ENCODE results near the gene SLC10A6.
"Not testable (repeated sequence)": the region's sequence is repeated elsewhere in the genome, so short reads cannot be mapped to it uniquely, and the experiment has no call there.

The SLC10A6 gene, protein sequence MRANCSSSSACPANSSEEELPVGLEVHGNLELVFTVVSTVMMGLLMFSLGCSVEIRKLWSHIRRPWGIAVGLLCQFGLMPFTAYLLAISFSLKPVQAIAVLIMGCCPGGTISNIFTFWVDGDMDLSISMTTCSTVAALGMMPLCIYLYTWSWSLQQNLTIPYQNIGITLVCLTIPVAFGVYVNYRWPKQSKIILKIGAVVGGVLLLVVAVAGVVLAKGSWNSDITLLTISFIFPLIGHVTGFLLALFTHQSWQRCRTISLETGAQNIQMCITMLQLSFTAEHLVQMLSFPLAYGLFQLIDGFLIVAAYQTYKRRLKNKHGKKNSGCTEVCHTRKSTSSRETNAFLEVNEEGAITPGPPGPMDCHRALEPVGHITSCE

DNA sequence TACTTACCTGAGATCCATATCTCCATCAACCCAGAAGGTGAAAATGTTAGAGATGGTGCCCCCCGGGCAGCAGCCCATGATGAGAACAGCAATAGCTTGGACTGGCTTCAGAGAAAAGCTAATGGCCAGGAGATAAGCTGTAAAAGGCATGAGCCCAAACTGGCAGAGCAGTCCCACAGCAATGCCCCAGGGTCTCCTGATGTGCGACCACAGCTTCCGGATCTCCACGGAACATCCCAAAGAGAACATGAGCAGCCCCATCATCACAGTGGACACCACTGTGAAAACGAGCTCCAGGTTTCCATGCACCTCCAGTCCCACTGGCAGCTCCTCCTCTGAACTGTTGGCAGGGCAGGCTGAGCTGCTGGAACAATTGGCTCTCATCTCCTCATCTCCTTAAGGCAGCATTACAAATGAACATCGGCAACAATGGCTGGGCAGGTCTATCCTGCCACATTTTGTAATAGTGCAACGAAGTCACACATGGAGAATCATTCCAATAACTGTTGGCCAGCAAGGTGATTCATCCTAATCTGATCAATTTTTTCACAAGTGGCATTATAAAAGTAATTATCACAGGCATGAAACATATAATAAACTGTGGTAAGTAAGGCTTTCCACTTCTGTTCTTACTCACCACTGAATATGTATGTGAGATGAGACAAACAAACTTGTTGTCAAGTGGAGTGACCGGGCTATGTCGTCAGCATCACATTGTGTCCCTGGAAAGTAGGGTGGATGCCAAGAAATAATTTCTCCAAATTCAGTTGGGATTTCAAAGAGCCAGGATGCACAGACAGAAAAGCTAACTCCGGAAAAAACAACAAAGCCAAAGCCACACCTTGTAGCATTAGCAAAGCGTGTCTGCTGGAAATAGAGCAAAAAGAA, at the start of gene SLC10A6:
Gene SLC10A6, minus strand, starts transcription at position 653 of the 888 bp plus-strand sequence. Its CDS starts 269 bp downstream, at position 384.
- peak; percentile 51 for DNase-seq (ENCODE audit: low read depth, low spot score)

DNA sequence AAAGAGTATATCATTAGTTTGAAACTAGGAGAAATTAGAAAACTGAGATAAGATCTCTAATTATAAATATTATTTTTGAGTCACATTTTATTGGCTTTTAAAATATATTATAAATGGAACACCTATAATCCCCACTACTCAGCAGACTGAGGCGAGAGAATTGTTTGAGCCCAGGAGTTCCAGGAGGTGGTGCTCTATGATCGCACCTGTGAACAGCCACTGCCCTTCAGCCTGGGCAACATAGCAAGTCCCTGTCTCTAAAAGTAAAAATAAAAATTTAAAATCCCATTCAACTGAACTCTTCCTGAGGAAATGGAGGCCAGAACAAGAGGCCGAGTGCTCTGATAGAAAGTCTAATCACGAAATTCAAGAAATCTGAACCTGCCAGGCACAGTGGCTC, 49.4 kb upstream of the SLC10A6 start:
- DNase-seq (ENCODE audit: low read depth, low spot score): peak; percentile 13

DNA sequence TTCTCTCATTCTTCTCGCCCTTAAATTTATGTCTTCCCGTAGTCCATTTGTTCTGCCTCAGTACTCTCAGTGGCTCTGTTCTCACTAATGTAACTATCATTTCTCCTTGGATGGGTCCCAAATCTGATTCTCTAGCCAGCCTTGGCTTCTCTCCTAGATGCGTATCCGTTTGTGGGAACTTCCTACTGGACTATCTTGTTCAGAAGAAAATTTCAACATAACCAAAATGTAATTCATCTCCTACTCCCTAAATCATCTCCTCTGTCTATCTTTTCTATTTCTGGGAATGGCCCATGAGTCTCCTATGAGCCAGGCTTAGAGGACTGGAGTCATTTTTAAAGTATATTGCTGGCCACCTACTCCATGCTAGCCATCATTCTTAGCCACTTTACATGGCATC, 47.4 kb upstream of the SLC10A6 start:
- no peak for DNase-seq (ENCODE audit: low read depth, low spot score)

DNA sequence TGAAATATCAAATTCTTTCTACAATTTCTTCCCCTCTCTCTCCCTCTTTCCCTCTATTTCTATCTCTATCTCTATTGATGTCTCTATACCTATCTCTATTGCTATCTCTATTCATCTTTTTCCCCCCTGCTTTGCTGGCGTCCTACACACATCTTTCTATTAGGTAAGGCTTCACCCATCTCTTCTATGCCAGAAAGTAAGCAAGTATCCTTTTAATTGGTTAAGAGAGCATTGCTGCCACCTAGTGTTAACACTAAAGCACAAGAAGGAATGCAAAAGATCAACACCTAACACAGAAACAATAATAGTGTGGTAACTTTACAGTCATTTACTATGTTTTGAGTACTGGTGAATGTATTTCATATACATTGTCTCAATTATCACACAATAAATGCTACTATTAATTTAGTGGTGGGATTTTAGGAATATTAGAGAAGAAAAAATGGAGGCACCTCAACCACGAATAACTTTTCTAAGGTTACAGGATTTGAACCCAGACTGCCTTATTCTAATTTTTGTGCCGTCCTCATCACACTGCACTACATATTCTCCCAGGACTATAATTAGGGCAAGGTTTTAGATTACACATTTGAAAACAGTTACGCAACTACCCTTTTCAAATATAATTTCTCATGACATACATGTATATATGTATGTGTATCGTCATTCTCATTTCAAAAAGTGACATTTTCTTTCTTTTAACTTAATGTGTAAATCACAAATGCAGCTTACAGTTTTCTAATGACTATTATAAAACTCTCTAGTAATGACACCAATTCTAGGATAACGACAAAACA, 46.7 kb upstream of the SLC10A6 start:
- DNase-seq (ENCODE audit: low read depth, low spot score): peak; percentile 79

DNA sequence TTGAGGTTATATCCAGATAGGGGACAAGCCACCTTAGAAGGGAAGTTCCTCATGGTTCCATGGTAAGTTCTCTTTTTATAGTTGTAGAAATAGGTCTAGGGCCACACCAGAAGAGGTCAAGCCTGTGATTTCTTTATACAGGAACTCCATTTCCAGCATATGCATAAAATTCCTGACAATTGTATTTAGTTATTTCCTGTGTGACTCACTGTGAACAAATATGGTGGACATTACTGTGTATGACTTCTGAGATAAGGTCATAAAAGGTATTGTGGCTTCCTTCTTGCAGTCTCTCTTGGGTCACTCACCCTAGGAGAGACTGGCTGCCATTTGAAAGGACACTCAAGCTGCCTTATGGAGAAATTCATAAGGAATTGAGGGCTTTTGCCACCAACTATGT, 45.3 kb upstream of the SLC10A6 start:
- no peak for DNase-seq (ENCODE audit: low read depth, low spot score)

DNA sequence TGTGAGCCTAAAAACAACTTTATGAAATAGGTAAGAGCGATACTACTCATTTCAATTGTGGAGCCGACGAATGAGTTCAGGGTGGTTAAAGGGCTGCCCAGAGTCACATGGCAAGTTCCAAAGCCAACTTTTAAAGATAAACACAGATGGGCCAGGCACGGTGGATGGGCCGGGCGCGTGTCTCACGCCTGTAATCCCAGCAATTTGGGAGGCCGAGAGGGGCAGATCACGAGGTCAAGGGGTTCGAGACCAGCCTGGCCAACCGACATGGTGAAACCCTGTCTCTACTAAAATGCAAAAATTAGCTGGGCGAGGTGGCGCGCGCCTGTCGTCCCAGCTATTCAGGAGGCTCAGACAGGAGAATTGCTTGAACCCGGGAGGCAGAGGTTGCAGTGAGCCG, 44.0 kb upstream of the SLC10A6 start:
- no peak for DNase-seq (ENCODE audit: low read depth, low spot score)

DNA sequence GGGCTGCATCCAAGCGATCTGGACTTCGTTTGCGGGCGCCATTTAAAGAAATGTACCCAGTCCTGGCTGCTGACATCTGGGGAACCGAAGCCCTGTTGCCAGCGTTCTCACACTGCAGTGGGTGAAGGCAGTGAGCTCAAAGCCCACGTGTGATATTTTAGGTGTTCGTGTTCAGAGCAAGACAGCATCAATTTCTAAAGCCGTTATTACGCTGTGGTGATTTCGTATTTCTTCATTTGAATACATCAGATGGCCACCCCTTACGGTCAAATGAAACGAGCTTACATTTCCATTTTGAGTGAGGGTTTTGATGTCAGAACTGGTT, 43.4 kb upstream of the SLC10A6 start:
- no peak for DNase-seq (ENCODE audit: low read depth, low spot score)

DNA sequence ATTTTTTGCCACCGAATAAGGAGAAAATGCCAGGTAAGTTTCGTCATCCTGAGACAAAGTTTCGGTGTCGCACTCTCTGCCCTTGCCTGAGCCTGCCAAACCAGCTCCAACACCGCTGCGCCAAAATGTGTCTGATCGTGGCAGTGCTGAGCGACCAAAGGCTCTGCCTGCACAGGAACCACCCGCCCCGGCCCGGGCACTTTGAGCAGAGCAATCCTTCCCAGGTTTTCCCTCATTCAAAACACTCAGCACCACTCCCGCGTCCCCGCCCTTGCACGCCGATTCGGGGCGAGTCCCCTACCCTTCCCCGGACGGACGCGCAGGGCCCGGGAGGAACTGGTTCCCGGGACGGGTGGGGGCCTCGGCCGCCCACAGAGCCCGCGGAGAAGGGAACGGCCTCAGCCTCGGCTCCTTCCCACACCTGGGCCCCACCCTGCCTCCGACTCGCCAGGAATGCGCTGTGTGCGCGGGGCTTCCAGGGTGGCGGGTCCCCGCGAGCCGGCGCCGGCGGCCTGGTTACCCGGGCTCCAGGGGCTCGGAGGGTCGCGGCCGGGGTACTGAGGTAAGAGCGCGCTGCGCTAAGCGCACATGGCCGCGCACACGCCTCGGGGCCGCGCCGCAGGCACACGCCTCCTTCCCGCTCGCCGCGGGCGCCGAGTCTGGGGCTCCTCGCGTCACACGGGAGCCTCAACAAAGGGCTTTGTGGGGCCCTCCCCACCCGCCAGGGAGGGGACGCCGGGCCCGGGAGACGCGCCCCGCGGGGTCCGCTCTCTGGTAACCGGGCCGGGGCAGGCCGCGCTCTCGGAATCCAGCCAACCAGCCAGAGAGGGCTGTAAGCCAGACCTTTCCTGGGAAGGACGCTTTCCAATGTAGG, 42.8 kb upstream of the SLC10A6 start, which contains the start of gene C4orf36:
Gene C4orf36, minus strand, starts transcription at position 661 of the 874 bp plus-strand sequence. CDS start 902 bp downstream, outside the sequence.
- DNase-seq (ENCODE audit: low read depth, low spot score): peak; percentile 75

DNA sequence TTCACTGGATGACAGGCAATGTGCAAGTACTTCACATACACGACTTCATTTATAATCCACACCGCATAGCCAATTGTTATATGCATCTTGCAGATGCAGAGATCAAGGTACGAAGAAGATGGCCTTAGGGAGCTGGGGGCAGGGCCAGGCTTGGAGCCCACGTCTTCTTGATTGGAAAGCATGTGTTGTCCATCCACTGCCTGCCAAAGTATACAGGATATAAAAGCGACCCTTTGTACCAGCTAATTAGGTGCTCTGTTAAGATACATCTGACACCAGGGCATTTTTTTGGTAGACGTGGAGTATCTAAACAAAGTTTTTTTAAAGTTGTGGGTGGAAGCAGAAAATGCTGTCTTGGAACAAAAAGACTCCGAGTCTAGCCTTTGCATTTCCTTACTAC, 41.6 kb upstream of the SLC10A6 start:
- peak; percentile 9 for DNase-seq (ENCODE audit: low read depth, low spot score)

DNA sequence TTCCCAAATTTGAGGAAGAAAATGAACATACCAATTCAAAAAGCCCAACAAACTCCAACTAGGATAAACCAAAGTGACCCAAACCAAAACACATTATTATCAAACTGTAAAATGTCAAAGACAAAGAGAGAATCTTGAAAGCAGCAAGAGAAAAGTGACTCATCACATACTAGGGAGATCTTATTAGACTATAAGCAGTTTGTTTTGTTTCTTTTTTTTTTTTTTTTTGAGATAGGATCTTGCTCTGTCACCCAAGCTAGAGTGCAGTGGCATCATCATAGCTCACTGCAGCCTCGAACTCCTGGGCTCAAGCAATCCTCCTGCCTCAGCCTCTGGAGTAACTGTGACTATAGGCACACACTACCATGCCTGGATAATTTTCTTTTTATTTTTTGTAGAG, 30.5 kb upstream of the SLC10A6 start:
- no peak for DNase-seq (ENCODE audit: low read depth, low spot score)

DNA sequence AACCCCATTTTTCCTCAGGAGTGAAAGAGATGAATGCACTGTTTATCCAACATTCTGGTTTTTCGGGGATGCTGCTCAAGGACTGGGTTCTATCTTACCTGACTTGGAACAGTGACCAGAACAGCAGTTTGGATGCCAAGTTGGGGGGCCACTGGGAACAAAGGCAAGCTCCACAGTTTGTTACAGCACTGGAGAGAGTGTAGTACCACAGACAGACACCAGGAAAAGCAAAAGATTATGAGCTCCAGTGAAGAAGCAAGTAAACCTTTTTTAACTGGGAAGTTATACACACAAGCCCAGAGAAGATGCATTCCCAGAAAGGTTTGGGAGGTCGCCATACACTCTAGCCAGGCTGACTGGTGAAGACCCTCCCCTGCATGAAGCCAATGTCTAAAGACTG, 29.5 kb upstream of the SLC10A6 start:
- no peak for DNase-seq (ENCODE audit: low read depth, low spot score)

DNA sequence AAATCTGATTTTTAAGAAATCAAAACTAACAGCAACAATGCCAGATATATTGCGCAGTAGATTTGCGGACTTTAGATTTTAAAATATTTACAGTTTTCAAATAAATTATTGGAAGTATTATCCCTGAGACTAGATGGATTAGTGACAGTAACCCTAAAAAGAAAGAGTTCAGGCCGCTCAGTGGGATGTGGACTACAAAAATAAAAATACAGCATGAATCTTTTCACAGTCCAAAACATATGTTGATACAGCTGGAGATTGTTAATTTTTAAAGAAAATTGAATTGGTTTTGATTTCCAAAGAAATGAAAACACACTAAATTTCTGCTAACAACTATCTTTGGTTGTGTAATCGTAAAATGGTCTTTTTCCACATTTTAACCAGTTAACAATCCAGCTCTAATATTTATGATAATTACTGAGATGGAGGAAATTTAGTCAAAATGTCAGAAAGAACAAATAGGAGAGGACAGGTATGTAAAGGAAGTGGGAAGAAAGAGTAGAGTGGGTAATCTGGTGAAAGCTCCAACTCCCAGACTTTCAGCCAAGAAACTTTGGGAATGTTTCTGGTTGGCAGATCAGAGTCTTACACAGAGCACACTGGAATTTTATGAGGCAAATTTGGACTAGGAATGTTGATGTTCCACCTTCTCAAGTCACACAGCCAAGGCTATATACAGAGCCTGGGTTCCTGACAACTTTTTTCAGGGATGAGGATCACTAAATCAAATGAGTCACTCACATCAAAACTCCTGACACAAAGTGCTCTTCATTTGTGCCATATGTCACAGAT, 27.9 kb upstream of the SLC10A6 start:
- DNase-seq (ENCODE audit: low read depth, low spot score): no peak

DNA sequence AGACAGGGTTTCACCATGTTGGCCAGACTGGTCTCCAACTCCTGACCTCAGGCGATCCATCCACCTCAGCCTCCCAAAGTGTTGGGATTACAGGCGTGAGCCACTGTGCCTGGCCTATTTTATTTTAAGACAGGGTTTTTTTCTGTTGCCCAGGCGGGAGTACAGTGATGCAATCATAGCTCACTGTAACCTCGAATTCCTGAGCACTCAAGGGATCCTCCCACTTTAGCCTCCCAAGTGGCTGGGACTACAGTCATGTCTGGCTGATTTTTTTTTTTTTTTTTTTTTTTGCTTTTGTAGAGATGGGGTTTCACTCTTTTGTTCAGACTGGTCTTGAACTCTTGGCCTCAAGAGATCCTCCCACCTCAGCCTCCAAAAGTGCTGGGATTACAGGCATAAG, 26.3 kb upstream of the SLC10A6 start:
- not testable (repeated sequence) for DNase-seq (ENCODE audit: low read depth, low spot score)

DNA sequence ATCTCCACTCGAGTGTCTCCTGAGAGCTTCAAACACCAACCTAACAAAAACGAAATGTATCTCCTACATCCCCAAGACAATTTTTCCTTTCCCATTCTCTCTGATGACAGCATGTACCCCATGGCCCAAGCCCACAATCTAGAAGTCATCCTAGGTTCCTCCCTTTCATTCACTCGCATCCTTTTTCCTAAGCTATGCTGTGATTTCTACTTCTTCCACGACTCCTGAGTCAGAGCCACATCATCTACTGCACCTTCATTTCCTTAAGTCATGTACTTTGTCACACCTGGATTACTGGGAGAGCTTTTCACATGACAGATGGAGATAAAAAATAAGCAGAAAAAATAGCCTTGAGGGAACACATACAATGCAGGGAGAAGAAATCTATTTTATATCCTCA, 23.0 kb upstream of the SLC10A6 start:
- DNase-seq (ENCODE audit: low read depth, low spot score): no peak

DNA sequence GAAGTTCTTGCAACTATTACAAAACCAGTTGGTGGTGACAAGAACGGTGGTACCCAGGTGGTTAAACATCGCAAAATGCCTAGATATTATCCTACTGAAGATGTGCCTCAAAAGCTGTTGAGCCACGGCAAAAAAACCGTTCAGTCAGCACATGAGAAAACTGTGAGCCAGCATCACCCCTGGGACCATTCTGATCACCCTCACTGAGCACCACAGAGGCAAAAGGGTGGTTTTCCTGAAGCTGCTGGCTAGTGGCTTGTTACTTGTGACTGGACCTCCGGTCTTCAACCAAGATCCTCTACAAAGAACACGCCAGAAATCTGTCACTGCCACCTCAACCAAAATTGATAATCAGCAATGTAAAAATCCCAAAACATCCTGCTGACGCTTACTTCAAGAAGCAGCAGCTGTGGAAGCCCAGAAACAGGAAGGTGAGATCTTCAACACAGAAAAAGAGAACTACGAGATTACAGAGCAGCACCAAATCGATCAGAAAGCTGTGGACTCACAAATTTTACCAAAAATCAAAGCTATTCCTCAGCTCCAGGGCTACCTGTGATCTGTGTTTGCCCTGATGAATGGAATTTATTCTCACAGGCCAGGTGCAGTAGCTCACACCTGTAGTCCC, 21.4 kb upstream of the SLC10A6 start:
- DNase-seq (ENCODE audit: low read depth, low spot score): no peak

DNA sequence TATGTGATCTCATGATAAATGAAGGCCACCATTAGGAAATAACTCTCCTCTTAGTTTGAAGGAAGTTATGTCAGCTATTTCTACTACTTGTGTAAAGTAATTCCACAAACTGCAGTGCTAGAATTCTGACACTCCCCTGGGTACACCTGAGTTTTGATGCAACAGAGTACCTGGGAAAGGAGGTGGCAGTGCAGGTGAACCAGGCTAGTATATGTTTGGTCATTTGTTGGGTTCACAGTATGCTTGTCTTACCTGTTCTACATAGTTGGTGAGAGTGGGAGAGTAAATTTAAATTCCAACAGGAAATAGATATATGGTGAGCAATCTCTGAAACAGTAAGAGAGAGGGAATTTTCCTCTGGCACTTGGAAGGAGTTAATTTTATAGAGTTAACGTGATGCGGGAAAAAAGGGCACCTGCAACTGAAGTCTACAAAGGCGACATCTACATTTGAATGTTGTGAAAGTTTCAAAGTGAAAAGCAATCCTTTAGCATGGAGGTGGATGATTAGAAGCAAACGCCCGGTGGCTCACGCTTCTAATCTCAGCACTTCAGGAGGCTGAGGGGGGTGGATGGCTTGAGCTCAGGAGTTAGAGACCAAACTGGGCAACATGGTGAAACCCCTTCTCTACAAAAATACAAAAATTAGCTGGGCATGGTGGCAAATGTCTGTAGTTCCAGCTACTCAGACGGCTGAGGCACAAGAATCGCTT, 8.3 kb upstream of the SLC10A6 start:
- no peak for DNase-seq (ENCODE audit: low read depth, low spot score)

DNA sequence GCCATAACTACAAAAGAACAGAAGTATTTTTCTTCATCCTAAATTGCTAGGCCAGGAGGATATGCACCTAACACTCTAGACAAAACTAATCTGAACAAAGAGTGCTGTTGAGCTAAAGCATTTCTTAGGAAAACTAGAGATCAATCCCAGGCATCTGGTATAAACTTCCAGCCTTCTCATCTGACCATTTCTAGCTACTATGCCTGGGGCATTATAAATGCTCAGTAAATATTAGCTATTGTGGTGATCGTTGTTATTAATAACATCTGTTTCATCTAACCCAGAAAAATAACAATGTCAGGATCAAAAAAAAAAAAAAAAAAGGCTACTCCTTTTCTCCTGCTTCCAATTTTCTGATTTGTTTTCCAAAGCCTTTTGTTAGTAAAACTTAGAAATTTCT, 7.7 kb upstream of the SLC10A6 start:
- DNase-seq (ENCODE audit: low read depth, low spot score): no peak

DNA sequence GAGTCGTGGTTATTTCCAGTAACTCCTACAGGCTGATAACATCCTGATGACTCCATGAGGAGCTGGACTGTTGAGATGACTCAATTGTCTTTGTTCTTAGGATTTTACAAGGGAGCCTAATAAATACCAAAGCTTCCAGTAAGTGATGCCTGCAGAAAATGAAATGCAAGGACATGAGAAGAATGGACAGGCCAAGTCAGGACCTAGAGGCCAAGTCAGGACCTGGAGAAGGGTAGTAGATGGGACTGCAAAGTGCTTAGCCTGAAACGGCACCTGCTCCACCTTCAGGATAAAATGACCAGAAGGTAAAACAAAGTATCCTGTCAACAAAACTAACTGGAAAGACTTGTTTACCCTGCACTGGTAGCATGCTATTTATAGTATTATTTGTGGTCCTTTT, 6.4 kb upstream of the SLC10A6 start:
- no peak for DNase-seq (ENCODE audit: low read depth, low spot score)

DNA sequence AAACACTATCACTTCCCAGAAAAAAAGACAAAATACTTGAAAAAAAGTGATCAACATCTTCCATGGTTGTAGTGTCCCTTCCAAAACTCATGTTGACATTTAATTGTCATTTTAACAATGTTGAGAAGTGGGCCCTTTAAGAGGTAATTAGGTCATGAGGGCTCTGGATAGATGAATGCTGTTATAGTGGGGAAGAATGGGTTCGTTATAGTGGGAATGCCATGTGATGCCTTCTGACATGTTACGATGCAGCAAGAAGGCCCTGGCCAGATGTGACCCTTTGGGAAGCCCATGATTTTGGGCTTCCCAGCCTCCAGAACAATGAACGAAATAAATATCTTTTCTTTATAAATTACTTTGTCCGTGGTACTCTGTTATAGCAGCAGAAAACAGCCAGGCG, 4.0 kb upstream of the SLC10A6 start:
- no peak for DNase-seq (ENCODE audit: low read depth, low spot score)
